Panc1 (cell line): ENCODE results near the gene GRIK4. TPM values are rescaled to one million over a fixed set of nuclear protein-coding genes. Genes with fewer than 3 reads are reported as not detected.

Experiments used
- ATAC-seq: fragments of 200-7000 bp; cut with Tn5 transposase; 2 replicates; pipeline ENCODE4 v1.9.1; 2020; ENCODE audit warnings: mild to moderate bottlenecking, moderate library complexity
- BruUV-seq: library from RNA; stranded (reverse); fragments of 400-500 nt; replicated peaks from 2 replicates; lab custom pipeline; 2021; lab: Mats Ljungman, UMichigan
- CTCF ChIA-PET: fragments of 300-600 bp; sonication (Branson Sonifier 250); formaldehyde crosslinking; loops from one replicate; lab custom pipeline; 2022; ENCODE audit warnings: antibody characterized with exemption; lab: Charles Lee
- POLR2A ChIA-PET: fragments of 300-600 bp; sonication (Branson Sonifier 250); formaldehyde crosslinking; loops from one replicate; lab custom pipeline; 2022; ENCODE audit warnings: antibody characterized with exemption; lab: Charles Lee
- DNase-seq: peaks from one replicate; pipeline ENCODE4 v3.0.0-alpha.2; 2010; ENCODE audit warnings: low read depth, low spot score
- H3K27ac ChIP-seq: 2 replicates; pipeline ENCODE4 v1.5.1; 2011; ENCODE audit warnings: mild to moderate bottlenecking, low read length, inconsistent platforms
- H3K27me3 ChIP-seq: fragments of 200-500 bp; sonication (Bioruptor generic); 2 replicates; pipeline ENCODE4 v1.6.0; 2014; ENCODE audit warnings: low read length, inconsistent platforms; ENCODE audit not compliant: control insufficient read depth, insufficient read depth
- H3K36me3 ChIP-seq: fragments of 200-500 bp; sonication (Bioruptor generic); 2 replicates; pipeline ENCODE4 v1.5.1; 2014; ENCODE audit warnings: inconsistent platforms, mild to moderate bottlenecking, low read length, moderate library complexity; ENCODE audit not compliant: control insufficient read depth, insufficient read depth
- H3K4me1 ChIP-seq: 2 replicates; pipeline ENCODE4 v1.5.1; 2011; ENCODE audit warnings: inconsistent platforms, mild to moderate bottlenecking, low read length, moderate library complexity; ENCODE audit not compliant: control insufficient read depth, insufficient read depth
- H3K4me3 ChIP-seq, 2 experiments: 2 replicates each; pipeline ENCODE4 v1.5.1; 2011 to 2012; ENCODE audit warnings: low read depth in 2 of 2, low read length in 2 of 2, mild to moderate bottlenecking in 2 of 2, inconsistent platforms in 1 of 2, moderate library complexity in 1 of 2
- H3K9me3 ChIP-seq: fragments of 200-500 bp; sonication (Bioruptor generic); 2 replicates; pipeline ENCODE4 v1.5.1; 2014; ENCODE audit warnings: low read depth, mild to moderate bottlenecking, inconsistent platforms, low read length, moderate library complexity; ENCODE audit not compliant: control insufficient read depth, insufficient read depth
- CTCF ChIP-seq: fragments of 450-650 bp; IDR thresholded peaks from 2 replicates; pipeline ENCODE4 v1.5.1; 2017; ENCODE audit warnings: mild to moderate bottlenecking
- POLR2AphosphoS5 ChIP-seq: IDR thresholded peaks from 2 replicates; pipeline ENCODE4 v1.6.1; 2012; ENCODE audit warnings: mild to moderate bottlenecking, low read depth, low read length, moderate library complexity
- REST ChIP-seq, 2 experiments: IDR thresholded peaks; 2 replicates each; pipeline ENCODE4 v1.6.1; 2011 to 2012; ENCODE audit warnings: low read depth in 2 of 2, control low read depth in 1 of 2, low read length in 1 of 2, mild to moderate bottlenecking in 1 of 2, moderate library complexity in 1 of 2; ENCODE audit not compliant: insufficient read depth in 1 of 2
- SIN3A ChIP-seq: IDR thresholded peaks from 2 replicates; pipeline ENCODE4 v1.6.1; 2012; ENCODE audit warnings: low read depth, mild to moderate bottlenecking, low read length, moderate library complexity, borderline replicate concordance; ENCODE audit not compliant: insufficient read depth
- TCF7L2 ChIP-seq: IDR thresholded peaks from 2 replicates; pipeline ENCODE4 v1.6.1; 2011; ENCODE audit warnings: mild to moderate bottlenecking, low read depth, low read length, inconsistent platforms
- in situ Hi-C: cut with HindIII; loops from 2 replicates; pipeline ENCODE4 v1.10.0; 2016; ENCODE audit warnings: low sequenced_read_pairs, low pct_unique_long_range_greater_than_20kb
- intact Hi-C: fragments of 100-400 bp; cut with micrococcal nuclease; formaldehyde crosslinking; loops from one replicate; pipeline ENCODE4 v1.10.0; 2022; ENCODE audit not compliant: unreplicated experiment
- total RNA-seq: library from RNA; stranded (reverse); gene quantifications from one replicate; pipeline ENCODE4 v1.2.1, GENCODE V29; 2021; ENCODE audit not compliant: unreplicated experiment

GRIK4 gene
- total RNA-seq, 1 experiment from 2014 or later = 0.62 TPM

GRCh38 chr11:120694726-120695125 lies 183.2 kb downstream of the GRIK4 start:
- Histone ChIP-seq H3K4me1 (no peaks in the 10 kb centered on the region), H3K9me3 (no peaks in the 10 kb centered on the region), H3K27ac (no peak overlapping the region), H3K4me3 (no peak overlapping the region), H3K27me3 (no peaks in the 10 kb centered on the region), H3K36me3 (no peaks in the 10 kb centered on the region)
- in situ Hi-C loops = no loop called here
- no TSS peak for BruUV-seq
- CTCF ChIA-PET = no interaction called here
- DNase-seq (no peak), ATAC-seq (no peak)
- TF ChIP-seq SIN3A = no peak
- POLR2A ChIA-PET = no interaction called here
- intact Hi-C loops = no loop called here

- Histone ChIP-seq H3K4me3 (no peak overlapping the region), H3K36me3 (no peaks in the 10 kb centered on the region), H3K27me3 (no peaks in the 10 kb centered on the region), H3K9me3 (no peaks in the 10 kb centered on the region), H3K27ac (no peak overlapping the region), H3K4me1 (no peaks in the 10 kb centered on the region)
- ChIA-PET POLR2A (no interaction called here), CTCF (no interaction called here)
- ATAC-seq (no peak), DNase-seq (no peak)
- in situ Hi-C loops = no loop called here
- TF ChIP-seq CTCF = no peak
- TF ChIP-seq TCF7L2 = no peak
- no peak for TF ChIP-seq REST (IDR thresholded peaks at IDR 0.05; ENCODE audit: insufficient read depth in 1 of 2, low read depth in 2 of 2, low read length in 1 of 2)
- TF ChIP-seq POLR2AphosphoS5 = no peak
- no peak for TF ChIP-seq SIN3A
- no TSS peak for BruUV-seq
- intact Hi-C loops = no loop called here
Measured at GRCh38 chr11:120695426-120695825, 183.9 kb downstream of the GRIK4 start.

GRCh38 chr11:120695939-120696338 lies 184.4 kb downstream of the GRIK4 start:
- Histone ChIP-seq H3K27ac (no peak overlapping the region), H3K4me1 (no peaks in the 10 kb centered on the region), H3K36me3 (no peaks in the 10 kb centered on the region), H3K27me3 (no peaks in the 10 kb centered on the region), H3K9me3 (no peaks in the 10 kb centered on the region), H3K4me3 (no peak overlapping the region)
- no TSS peak for BruUV-seq
- ChIA-PET POLR2A (no interaction called here), CTCF (interaction anchor here (0.6 to 1.1 kb wide), 3 partner anchors 11 to 504 kb away, joined by 3 to 8 read pairs (median 5); no protein-coding TSS in a partner anchor)
- intact Hi-C loops = no loop called here
- TF ChIP-seq TCF7L2 (no peak), REST (IDR thresholded peaks at IDR 0.05; ENCODE audit: insufficient read depth in 1 of 2, low read depth in 2 of 2, low read length in 1 of 2) (no peak), SIN3A (no peak), POLR2AphosphoS5 (no peak), CTCF (no peak)
- ATAC-seq (no peak), DNase-seq (no peak)
- in situ Hi-C loops = no loop called here
